ENCODE data around the gene TTC39C.

TTC39C gene

DNA sequence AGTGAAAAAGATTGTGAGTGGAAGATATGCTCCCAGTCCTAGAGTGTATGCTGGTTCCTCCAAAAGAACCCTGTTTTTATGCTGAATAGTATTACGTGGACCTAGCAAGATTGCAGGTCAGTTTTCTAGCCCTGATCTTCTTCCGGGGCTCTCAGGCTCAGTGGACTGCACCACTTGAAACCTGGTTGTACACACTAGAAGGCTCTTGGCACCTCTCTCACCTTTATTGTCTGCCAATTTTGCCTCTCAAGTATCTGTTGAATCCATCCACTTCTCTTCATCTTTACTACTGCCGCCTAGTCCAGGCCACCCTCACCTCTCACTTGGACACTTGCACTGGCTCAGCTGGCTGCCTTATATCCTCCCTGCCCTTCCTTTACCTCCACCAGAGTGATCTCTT lies 16.8 kb downstream of the TTC39C start:
- H3K4me3 ChIP-seq: no peak overlapping the region
- H3K36me3 ChIP-seq (ENCODE audit: insufficient read depth, low read length): no peaks in the 10 kb centered on the region
- H3K27ac ChIP-seq: no peak overlapping the region
- H3K9ac ChIP-seq (ENCODE audit: insufficient read length): no peak overlapping the region
- H3K9me3 ChIP-seq (ENCODE audit: low read depth, low read length): no peaks in the 10 kb centered on the region
- TF ChIP-seq FOXP2 (optimal IDR thresholded peaks at IDR 0.05; ENCODE audit: control extremely low read depth, extremely low read length, insufficient read depth) (no peak), EZH2 (IDR thresholded peaks at IDR 0.05) (no peak), POLR2AphosphoS5 (IDR thresholded peaks at IDR 0.05; ENCODE audit: borderline replicate concordance, low read depth, low read length) (no peak)
- DNase-seq (ENCODE audit: low read depth, low spot score): no peak

DNA sequence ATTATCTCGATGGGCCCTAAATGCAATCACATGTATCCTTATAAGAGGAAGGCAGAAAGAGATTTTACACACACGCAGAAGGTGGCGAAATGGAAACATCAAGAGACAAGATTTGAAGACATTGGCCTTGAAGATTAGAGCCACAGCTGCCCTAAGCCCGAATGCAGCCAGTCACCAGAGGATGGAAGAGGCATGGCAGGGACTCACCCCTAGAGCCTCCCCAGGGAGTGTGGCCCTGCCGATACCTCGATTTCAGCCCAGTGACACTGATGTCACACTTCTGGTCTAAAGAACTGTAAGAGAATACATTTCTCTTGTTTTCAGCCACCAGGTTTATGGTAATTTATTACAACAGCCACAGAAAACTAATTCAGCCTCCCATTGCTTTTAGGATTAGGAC lies 17.4 kb downstream of the TTC39C start:
- DNase-seq (ENCODE audit: low read depth, low spot score): no peak
- no peak overlapping the region for H3K27ac ChIP-seq
- no peaks in the 10 kb centered on the region for H3K9me3 ChIP-seq (ENCODE audit: low read depth, low read length)
- no peak overlapping the region for H3K4me3 ChIP-seq
- no peaks in the 10 kb centered on the region for H3K36me3 ChIP-seq (ENCODE audit: insufficient read depth, low read length)
- no peak for TF ChIP-seq FOXP2 (optimal IDR thresholded peaks at IDR 0.05; ENCODE audit: control extremely low read depth, extremely low read length, insufficient read depth)
- no peak for TF ChIP-seq POLR2AphosphoS5 (IDR thresholded peaks at IDR 0.05; ENCODE audit: borderline replicate concordance, low read depth, low read length)
- TF ChIP-seq EZH2 (IDR thresholded peaks at IDR 0.05): no peak
- no peak overlapping the region for H3K9ac ChIP-seq (ENCODE audit: insufficient read length)

DNA sequence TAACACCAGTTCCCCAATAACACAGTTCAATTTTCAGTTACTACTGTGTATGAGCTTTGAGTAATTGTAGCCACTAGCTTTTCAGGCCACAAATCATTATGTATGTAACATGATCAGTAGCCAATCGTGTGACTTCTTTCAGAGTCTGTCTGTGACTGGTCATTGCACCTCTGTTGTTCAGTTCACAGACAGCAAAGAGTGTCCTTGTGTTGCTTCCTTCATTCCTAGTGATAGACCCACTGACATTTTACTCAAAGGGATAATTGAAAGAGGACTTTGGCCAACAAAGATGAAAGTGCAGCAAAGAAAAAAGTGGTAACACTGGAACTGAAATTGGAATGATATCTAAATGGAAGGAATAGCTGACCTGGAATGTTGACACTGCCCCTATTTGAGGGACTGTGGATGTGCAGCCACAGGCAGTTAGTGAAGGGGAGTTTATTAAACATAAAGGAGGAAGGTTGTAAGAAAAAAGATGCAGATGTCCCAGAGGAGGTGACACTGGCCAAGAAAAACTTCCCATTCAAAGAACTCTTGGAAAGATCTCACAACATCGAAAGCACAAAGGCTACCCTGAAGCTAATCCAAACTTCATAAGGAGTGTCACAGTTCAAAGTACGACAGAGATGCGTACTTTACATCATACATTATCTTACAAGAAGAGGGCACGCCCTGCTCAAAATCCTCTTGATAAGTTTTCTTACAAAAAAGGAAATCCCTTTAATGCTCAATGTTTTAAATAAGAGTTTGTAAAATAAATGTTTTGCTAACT lies 19.3 kb downstream of the TTC39C start:
- Histone ChIP-seq H3K36me3 (ENCODE audit: insufficient read depth, low read length) (no peaks in the 10 kb centered on the region), H3K9me3 (ENCODE audit: low read depth, low read length) (no peaks in the 10 kb centered on the region), H3K9ac (ENCODE audit: insufficient read length) (no peak overlapping the region), H3K4me3 (no peak overlapping the region), H3K27ac (no peak overlapping the region)
- TF ChIP-seq POLR2AphosphoS5 (IDR thresholded peaks at IDR 0.05; ENCODE audit: borderline replicate concordance, low read depth, low read length) (no peak), FOXP2 (optimal IDR thresholded peaks at IDR 0.05; ENCODE audit: control extremely low read depth, extremely low read length, insufficient read depth) (no peak)
- DNase-seq (ENCODE audit: low read depth, low spot score): no peak

DNA sequence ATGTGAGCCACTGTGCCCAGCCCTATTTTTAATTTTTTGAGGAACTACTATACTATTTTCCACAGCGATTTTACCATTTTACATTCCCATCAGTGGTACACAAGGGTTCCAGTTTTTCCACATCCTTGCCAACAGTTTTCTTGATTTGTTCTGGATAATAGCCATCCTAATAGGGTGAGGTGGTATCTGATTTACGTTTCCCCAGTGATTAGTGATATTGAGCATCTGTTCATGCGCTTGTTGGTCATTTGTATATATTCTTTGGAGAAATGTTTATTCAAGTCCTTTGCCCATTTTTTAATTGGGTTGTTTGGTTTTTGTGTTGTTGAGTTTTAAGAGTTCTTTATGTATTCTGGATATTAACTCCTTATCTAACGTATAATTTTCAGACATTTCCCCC lies 20.8 kb downstream of the TTC39C start:
- TF ChIP-seq POLR2AphosphoS5 (IDR thresholded peaks at IDR 0.05; ENCODE audit: borderline replicate concordance, low read depth, low read length): no peak
- no peak for TF ChIP-seq EZH2 (IDR thresholded peaks at IDR 0.05)
- no peak for TF ChIP-seq FOXP2 (optimal IDR thresholded peaks at IDR 0.05; ENCODE audit: control extremely low read depth, extremely low read length, insufficient read depth)
- no peak for DNase-seq (ENCODE audit: low read depth, low spot score)
- no peak overlapping the region for H3K9ac ChIP-seq (ENCODE audit: insufficient read length)
- H3K27ac ChIP-seq: no peak overlapping the region
- no peak overlapping the region for H3K4me3 ChIP-seq
- no peaks in the 10 kb centered on the region for H3K9me3 ChIP-seq (ENCODE audit: low read depth, low read length)
- H3K36me3 ChIP-seq (ENCODE audit: insufficient read depth, low read length): no peaks in the 10 kb centered on the region

DNA sequence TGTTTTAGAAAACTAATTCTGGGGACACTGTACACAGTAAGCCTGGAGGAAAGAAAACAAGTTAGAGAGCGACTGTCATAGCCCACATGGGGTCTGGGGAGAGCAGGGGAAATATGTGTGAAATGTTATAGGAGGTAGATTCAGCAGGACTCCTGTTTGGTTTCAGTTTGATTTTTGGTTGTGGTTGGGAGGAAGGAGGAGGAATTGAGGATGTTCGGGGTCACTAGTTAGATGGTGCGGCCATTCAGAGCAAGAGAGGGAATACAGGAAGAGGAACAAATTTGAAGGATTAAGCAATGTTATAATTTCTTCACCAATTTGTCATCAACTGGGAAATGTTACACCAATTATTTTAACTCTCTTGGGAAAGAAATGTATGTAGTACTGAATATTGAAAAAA lies 25.1 kb downstream of the TTC39C start:
- H3K36me3 ChIP-seq (ENCODE audit: insufficient read depth, low read length): 0 out of 2 replicates have a peak, but pooled peaks cover 2% of the 10 kb centered on the region
- no peak overlapping the region for H3K9ac ChIP-seq (ENCODE audit: insufficient read length)
- no peak for DNase-seq (ENCODE audit: low read depth, low spot score)
- no peak for TF ChIP-seq FOXP2 (optimal IDR thresholded peaks at IDR 0.05; ENCODE audit: control extremely low read depth, extremely low read length, insufficient read depth)
- no peak for TF ChIP-seq POLR2AphosphoS5 (IDR thresholded peaks at IDR 0.05; ENCODE audit: borderline replicate concordance, low read depth, low read length)
- no peak for TF ChIP-seq EZH2 (IDR thresholded peaks at IDR 0.05)
- H3K9me3 ChIP-seq (ENCODE audit: low read depth, low read length): peaks cover 5% of the 10 kb centered on the region; the same call in 1 of the 2 replicates
- H3K4me3 ChIP-seq: no peak overlapping the region
- no peak overlapping the region for H3K27ac ChIP-seq

DNA sequence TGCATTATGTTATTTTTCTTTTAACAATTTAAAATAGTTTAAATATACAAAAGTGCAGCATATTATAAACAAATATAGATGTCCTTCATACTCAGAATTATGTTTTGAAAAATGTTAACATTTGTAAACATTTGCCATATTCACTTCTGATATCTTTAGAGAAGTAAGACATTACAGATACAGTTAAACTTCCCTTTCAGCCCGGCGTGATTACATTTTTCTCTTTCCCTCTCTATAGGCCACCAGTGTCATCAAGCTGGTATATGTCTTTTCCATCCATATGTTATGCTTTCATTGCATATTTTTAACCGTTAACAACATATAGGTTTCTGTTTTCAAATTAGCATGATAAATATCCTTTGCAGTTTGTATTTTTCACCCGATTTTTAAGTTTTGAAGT lies 27.1 kb downstream of the TTC39C start:
- Histone ChIP-seq H3K9me3 (ENCODE audit: low read depth, low read length) (peaks cover 5% of the 10 kb centered on the region; the same call in 1 of the 2 replicates), H3K9ac (ENCODE audit: insufficient read length) (no peak overlapping the region), H3K4me3 (no peak overlapping the region), H3K36me3 (ENCODE audit: insufficient read depth, low read length) (0 out of 2 replicates have a peak, but pooled peaks cover 2% of the 10 kb centered on the region), H3K27ac (no peak overlapping the region)
- no peak for DNase-seq (ENCODE audit: low read depth, low spot score)
- no peak for TF ChIP-seq EZH2 (IDR thresholded peaks at IDR 0.05)

DNA sequence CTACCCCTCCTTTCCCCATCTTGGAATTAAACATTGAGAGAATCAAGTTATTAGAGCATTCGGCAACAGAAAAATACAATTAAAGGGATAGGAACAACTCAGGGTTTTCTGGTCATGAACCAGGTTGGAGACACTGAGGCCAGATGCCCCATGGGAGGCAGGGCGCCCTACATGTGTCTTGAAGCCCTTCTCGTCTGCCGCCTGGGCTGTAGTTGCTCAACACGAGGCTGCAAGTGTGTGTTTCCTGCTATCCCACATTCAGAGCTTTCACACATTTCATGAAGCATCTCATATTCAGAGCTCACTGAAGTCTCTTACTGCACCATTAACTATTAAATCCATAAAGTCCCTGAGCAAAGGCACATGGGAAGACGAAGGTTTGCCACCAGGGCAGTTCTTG lies 28.8 kb downstream of the TTC39C start:
- H3K9ac ChIP-seq (ENCODE audit: insufficient read length): no peak overlapping the region
- TF ChIP-seq FOXP2 (optimal IDR thresholded peaks at IDR 0.05; ENCODE audit: control extremely low read depth, extremely low read length, insufficient read depth) (no peak), EZH2 (IDR thresholded peaks at IDR 0.05) (no peak), POLR2AphosphoS5 (IDR thresholded peaks at IDR 0.05; ENCODE audit: borderline replicate concordance, low read depth, low read length) (no peak)
- 0 out of 2 replicates have a peak, but pooled peaks cover 2% of the 10 kb centered on the region for H3K36me3 ChIP-seq (ENCODE audit: insufficient read depth, low read length)
- no peak for DNase-seq (ENCODE audit: low read depth, low spot score)
- H3K4me3 ChIP-seq: no peak overlapping the region
- no peak overlapping the region for H3K27ac ChIP-seq
- peaks cover 5% of the 10 kb centered on the region; the same call in 1 of the 2 replicates for H3K9me3 ChIP-seq (ENCODE audit: low read depth, low read length)

DNA sequence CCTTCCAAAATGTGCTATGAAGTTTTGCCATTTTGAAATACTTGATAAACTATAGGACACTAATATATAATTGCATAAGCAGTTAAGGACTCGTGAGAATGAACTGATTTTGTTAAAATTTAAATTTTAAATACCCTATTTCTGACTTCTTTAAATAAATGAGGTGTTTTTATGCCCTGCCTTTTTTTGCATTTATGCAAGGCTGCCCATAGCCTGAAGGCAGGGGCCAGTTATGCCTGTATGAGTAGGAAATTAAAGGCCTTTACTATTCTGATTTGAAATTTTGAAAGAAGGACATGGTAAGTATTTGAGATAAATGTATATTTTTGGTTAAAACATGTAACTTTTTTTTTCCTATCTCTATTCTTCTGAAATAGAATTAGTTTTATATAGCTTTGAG lies 33.7 kb downstream of the TTC39C start:
- Histone ChIP-seq H3K9me3 (ENCODE audit: low read depth, low read length) (no peaks in the 10 kb centered on the region), H3K4me3 (no peak overlapping the region), H3K36me3 (ENCODE audit: insufficient read depth, low read length) (no peaks in the 10 kb centered on the region), H3K9ac (ENCODE audit: insufficient read length) (no peak overlapping the region), H3K27ac (no peak overlapping the region)
- DNase-seq (ENCODE audit: low read depth, low spot score): no peak
- TF ChIP-seq EZH2 (IDR thresholded peaks at IDR 0.05) (no peak), FOXP2 (optimal IDR thresholded peaks at IDR 0.05; ENCODE audit: control extremely low read depth, extremely low read length, insufficient read depth) (no peak), POLR2AphosphoS5 (IDR thresholded peaks at IDR 0.05; ENCODE audit: borderline replicate concordance, low read depth, low read length) (no peak)

DNA sequence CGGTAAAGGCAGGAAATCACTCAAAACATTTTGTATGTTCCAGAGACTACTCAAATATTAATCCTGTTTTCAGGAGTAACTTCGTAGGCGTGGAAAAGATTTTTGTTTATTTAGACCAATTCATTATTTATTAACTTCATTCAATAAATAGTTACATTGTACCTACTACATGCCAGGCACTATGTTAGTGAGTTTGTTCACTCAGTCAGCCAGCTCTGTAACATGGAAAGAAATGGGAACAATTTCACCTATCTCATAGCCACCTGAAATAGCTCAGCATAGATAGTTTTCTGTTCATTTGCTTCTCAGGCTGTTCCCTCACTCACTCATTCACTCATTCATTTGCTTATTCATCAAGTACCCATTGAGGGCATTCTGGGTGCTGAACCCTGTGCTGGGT lies 34.6 kb downstream of the TTC39C start:
- TF ChIP-seq FOXP2 (optimal IDR thresholded peaks at IDR 0.05; ENCODE audit: control extremely low read depth, extremely low read length, insufficient read depth) (no peak), EZH2 (IDR thresholded peaks at IDR 0.05) (no peak), POLR2AphosphoS5 (IDR thresholded peaks at IDR 0.05; ENCODE audit: borderline replicate concordance, low read depth, low read length) (no peak)
- Histone ChIP-seq H3K9ac (ENCODE audit: insufficient read length) (no peak overlapping the region), H3K36me3 (ENCODE audit: insufficient read depth, low read length) (no peaks in the 10 kb centered on the region), H3K27ac (no peak overlapping the region), H3K9me3 (ENCODE audit: low read depth, low read length) (no peaks in the 10 kb centered on the region), H3K4me3 (no peak overlapping the region)
- no peak for DNase-seq (ENCODE audit: low read depth, low spot score)

Measured in SK-N-MC (cell line).